Spleen (tissue), 7 donors: ENCODE measurements around the gene BUB1B.

Source experiments
- POLR2A ChIP-seq, 3 donors: fragments of 450-650 bp; IDR thresholded peaks; one replicate each; pipeline ENCODE4 v1.5.1; 2017; ENCODE audit warnings: antibody characterized with exemption in 3 of 3, mild to moderate bottlenecking in 1 of 3
- TF ChIP-seq, protein P1 (sequence below), 11 experiments: fragments of 200-600 bp in 7 of 11; fragments of 450-650 bp in 4 of 11; sonication (generic) in 4 of 11; IDR thresholded peaks in 8 of 11; conservative IDR thresholded peaks in 3 of 11; 1 replicate in 7 of 11; 2 replicates in 4 of 11; pipeline versions ENCODE4 v1.4.0 to v1.8.0; 2016 to 2021; ENCODE audit warnings: antibody characterized with exemption in 11 of 11, inconsistent platforms in 4 of 11, mild to moderate bottlenecking in 1 of 11
- donor health status: DM: no; HTN: no; CAD: no; lungs with moderate emphysema.
- donor health status: DM: no; HTN: no; CAD: no.
- donor health status: DM: no; HTN: no; CAD: no.

DNA sequence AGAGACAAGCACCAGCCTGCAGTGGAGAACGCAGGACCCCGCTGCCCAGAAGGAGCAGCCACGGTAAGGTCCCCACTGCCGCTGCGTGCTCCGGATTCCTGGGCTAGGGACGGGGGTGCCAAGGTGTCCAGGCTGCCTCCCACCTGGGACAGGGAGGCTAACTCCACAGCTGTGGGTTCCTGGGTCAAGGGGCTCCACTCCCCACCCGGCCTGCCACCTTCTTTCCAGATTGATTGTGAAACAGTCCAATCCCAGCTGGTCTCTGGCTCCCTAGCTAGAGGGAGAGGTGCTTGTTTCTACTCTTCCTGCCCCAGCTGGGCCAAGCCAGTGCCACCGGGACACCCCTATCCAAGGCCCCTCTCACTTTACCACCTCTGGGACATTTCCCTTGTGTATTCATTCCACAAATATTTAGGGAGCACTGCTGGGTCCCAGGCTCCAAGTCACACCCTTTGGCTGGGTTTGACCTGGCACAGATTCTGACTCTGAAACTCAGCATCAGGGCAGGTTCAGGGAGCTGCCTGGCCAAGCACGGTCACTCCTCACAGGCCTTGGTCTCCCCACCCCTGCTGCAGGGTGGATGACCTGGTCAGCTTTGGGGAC lies 79.9 kb downstream of the BUB1B start:
- TF ChIP-seq, protein P1, sequence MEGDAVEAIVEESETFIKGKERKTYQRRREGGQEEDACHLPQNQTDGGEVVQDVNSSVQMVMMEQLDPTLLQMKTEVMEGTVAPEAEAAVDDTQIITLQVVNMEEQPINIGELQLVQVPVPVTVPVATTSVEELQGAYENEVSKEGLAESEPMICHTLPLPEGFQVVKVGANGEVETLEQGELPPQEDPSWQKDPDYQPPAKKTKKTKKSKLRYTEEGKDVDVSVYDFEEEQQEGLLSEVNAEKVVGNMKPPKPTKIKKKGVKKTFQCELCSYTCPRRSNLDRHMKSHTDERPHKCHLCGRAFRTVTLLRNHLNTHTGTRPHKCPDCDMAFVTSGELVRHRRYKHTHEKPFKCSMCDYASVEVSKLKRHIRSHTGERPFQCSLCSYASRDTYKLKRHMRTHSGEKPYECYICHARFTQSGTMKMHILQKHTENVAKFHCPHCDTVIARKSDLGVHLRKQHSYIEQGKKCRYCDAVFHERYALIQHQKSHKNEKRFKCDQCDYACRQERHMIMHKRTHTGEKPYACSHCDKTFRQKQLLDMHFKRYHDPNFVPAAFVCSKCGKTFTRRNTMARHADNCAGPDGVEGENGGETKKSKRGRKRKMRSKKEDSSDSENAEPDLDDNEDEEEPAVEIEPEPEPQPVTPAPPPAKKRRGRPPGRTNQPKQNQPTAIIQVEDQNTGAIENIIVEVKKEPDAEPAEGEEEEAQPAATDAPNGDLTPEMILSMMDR (IDR thresholded peaks at IDR 0.05 in 8 of 11, conservative IDR thresholded peaks at IDR 0.05 in 3 of 11), result no peak
- no peak for TF ChIP-seq POLR2A (IDR thresholded peaks at IDR 0.05)
